ENCODE results near the gene COMMD10. TPM values are rescaled to one million over a fixed set of nuclear protein-coding genes. Genes with fewer than 3 reads are reported as not detected.

The COMMD10 gene
- total RNA-seq, 1 donor from 2014 or later, result 44.4 TPM

DNA sequence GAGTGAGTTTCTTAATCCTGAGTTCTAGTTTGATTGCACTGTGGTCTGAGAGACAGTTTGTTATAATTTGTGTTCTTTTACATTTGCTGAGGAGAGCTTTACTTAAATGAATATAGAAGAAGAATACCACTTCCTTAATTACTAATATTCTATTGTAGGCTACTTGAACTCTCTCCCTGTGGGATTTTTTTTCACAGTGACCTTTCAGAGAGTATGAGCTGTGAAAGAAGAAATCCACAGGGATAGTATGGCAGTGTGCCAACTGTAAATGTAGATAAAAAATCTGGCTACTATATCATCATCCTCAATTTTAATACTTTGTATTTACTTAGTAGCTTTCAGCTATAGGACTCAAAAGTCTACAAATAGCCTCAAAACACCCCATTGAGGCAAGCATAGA lies 67.3 kb downstream of the COMMD10 start:
- peaks cover 2% of the 10 kb centered on the region for H3K9me3 Mint-ChIP-seq
- ChIA-PET POLR2A (no interaction called here), CTCF (no interaction called here)
- no peak for DNase-seq
- no peaks in the 10 kb centered on the region for H3K27me3 Mint-ChIP-seq
- H3K4me1 Mint-ChIP-seq, result peaks cover 13% of the 10 kb centered on the region
- TF ChIP-seq, protein P1, sequence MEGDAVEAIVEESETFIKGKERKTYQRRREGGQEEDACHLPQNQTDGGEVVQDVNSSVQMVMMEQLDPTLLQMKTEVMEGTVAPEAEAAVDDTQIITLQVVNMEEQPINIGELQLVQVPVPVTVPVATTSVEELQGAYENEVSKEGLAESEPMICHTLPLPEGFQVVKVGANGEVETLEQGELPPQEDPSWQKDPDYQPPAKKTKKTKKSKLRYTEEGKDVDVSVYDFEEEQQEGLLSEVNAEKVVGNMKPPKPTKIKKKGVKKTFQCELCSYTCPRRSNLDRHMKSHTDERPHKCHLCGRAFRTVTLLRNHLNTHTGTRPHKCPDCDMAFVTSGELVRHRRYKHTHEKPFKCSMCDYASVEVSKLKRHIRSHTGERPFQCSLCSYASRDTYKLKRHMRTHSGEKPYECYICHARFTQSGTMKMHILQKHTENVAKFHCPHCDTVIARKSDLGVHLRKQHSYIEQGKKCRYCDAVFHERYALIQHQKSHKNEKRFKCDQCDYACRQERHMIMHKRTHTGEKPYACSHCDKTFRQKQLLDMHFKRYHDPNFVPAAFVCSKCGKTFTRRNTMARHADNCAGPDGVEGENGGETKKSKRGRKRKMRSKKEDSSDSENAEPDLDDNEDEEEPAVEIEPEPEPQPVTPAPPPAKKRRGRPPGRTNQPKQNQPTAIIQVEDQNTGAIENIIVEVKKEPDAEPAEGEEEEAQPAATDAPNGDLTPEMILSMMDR (IDR thresholded peaks at IDR 0.05), result no peak
- no peak overlapping the region for H3K4me3 Mint-ChIP-seq
- intact Hi-C loops (cut with micrococcal nuclease), result no loop called here
- H3K36me3 Mint-ChIP-seq (ENCODE audit: low read depth), result peaks cover 9% of the 10 kb centered on the region
- no peak overlapping the region for H3K27ac Mint-ChIP-seq
- ATAC-seq (ENCODE audit: low read depth), result no peak

DNA sequence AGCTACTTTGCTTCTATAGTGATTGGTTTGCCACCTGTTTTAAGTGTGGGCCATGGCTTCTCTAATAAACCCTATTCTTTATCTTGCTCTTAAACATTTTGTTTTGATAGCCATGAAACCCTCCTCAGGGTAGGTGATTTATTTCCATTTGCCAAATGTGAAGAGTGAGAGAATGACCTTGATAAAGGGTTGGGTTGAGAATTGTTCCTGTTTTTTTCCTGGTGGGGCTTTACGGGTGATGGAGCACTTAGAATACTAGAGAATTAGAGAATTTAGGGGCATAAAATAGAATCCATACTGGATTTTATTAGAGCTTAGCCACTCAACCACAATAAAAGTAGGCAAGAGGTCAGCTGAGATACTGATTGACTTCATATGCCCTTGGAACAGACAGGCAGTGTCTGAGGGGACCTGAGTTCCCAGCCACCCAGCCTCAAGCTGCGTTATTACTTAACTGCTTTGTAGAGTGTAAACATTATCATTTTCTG lies 68.9 kb downstream of the COMMD10 start:
- intact Hi-C loops (cut with micrococcal nuclease), result no loop called here
- no peak overlapping the region for H3K4me3 Mint-ChIP-seq
- peaks cover 13% of the 10 kb centered on the region for H3K4me1 Mint-ChIP-seq
- DNase-seq, result no peak
- ChIA-PET CTCF (no interaction called here), POLR2A (no interaction called here)
- H3K9me3 Mint-ChIP-seq, result no peaks in the 10 kb centered on the region
- peaks cover 3% of the 10 kb centered on the region for H3K36me3 Mint-ChIP-seq (ENCODE audit: low read depth)
- TF ChIP-seq, protein P1 (IDR thresholded peaks at IDR 0.05), result no peak
- H3K27me3 Mint-ChIP-seq, result no peaks in the 10 kb centered on the region
- ATAC-seq (ENCODE audit: low read depth), result no peak
- H3K27ac Mint-ChIP-seq, result no peak overlapping the region

DNA sequence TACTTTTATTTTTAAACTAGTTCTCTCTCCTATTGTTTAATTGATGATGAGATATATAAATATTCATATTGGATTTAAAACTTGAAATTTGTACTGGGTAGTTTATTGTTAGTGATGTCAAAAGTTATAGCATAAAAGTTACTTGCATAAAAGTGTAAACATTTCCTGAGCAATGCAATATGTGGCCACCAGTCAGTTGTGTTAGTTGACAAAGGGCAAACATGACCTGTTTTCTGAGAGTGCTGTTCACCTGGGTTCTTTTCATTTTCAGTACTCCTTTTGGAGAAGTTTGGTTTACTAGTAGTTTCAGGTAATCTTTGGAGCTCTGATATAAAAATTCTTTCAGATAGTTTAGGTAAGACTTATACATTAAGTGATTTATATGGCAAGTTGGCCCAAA lies 69.4 kb downstream of the COMMD10 start:
- Mint-ChIP-seq H3K9me3 (no peaks in the 10 kb centered on the region), H3K4me1 (peaks cover 13% of the 10 kb centered on the region), H3K27ac (no peak overlapping the region), H3K4me3 (no peak overlapping the region), H3K27me3 (no peaks in the 10 kb centered on the region), H3K36me3 (ENCODE audit: low read depth) (peaks cover 5% of the 10 kb centered on the region)
- no peak for DNase-seq
- ChIA-PET CTCF (no interaction called here), POLR2A (no interaction called here)
- intact Hi-C loops (cut with micrococcal nuclease), result no loop called here
- ATAC-seq (ENCODE audit: low read depth), result no peak
- TF ChIP-seq, protein P1 (IDR thresholded peaks at IDR 0.05), result no peak

DNA sequence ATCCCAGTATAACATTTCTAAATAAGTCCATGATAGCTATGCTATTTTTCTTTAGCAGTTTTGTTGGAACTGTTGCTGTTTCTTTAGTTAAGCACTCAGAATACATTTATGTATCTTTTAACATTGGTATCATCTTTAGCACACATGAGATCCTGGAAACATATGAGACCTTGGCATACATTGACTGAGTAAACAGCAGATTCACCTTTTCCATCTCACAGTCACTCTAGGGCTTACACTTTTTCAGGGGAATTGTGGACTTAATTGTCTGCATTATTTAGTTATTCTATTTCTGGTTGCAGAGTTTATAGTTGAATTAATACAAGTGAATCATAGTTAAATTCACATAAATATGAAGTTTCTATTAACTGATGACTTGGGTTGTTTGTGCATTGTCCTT lies 70.1 kb downstream of the COMMD10 start:
- no peak overlapping the region for H3K4me3 Mint-ChIP-seq
- H3K4me1 Mint-ChIP-seq, result peaks cover 15% of the 10 kb centered on the region
- no peak overlapping the region for H3K27ac Mint-ChIP-seq
- H3K36me3 Mint-ChIP-seq (ENCODE audit: low read depth), result peaks cover 6% of the 10 kb centered on the region
- CTCF ChIA-PET, result no interaction called here
- POLR2A ChIA-PET, result no interaction called here
- TF ChIP-seq, protein P1 (IDR thresholded peaks at IDR 0.05), result no peak
- no peaks in the 10 kb centered on the region for H3K9me3 Mint-ChIP-seq
- intact Hi-C loops (cut with micrococcal nuclease), result no loop called here
- no peaks in the 10 kb centered on the region for H3K27me3 Mint-ChIP-seq
- DNase-seq, result no peak
- ATAC-seq (ENCODE audit: low read depth), result no peak

DNA sequence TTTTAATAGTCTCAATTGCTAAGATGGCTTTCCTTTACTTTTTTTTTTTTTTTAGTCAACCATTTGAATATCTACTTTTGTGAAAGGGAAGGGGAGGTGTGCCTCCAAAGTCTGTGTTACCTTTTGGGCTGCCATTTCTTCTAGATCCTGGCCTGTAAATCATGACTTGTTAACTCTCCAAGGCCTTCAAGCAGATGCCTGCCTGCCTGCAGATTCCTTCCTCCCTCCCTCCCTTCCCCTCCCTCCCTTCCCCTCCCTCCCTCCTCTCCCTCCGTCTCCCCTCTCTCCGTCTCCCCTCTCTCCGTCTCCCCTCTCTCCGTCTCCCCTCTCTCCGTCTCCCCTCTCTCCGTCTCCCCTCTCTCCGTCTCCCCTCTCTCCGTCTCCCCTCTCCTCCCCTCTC lies 73.1 kb downstream of the COMMD10 start:
- Mint-ChIP-seq H3K36me3 (ENCODE audit: low read depth) (peaks cover 5% of the 10 kb centered on the region), H3K4me3 (no peak overlapping the region), H3K27me3 (no peaks in the 10 kb centered on the region), H3K4me1 (peaks cover 8% of the 10 kb centered on the region), H3K9me3 (no peaks in the 10 kb centered on the region), H3K27ac (no peak overlapping the region)
- CTCF ChIA-PET, result no interaction called here
- ATAC-seq (ENCODE audit: low read depth), result no peak
- TF ChIP-seq, protein P1 (IDR thresholded peaks at IDR 0.05), result no peak
- POLR2A ChIA-PET, result interaction anchor here (0.7 kb wide), 1 partner anchor 19 kb away, joined by 3 read pairs; no protein-coding TSS in a partner anchor
- intact Hi-C loops (cut with micrococcal nuclease), result no loop called here
- DNase-seq, result no peak
